ENCODE data around the gene CDH16. TPM values are rescaled to one million over a fixed set of nuclear protein-coding genes. Genes with fewer than 3 reads are reported as not detected.

CDH16 gene
- total and polyA plus RNA-seq, 2 donors (not counting 3 experiments of a cell fraction or from before 2014, with no cell fraction given): not detected

DNA sequence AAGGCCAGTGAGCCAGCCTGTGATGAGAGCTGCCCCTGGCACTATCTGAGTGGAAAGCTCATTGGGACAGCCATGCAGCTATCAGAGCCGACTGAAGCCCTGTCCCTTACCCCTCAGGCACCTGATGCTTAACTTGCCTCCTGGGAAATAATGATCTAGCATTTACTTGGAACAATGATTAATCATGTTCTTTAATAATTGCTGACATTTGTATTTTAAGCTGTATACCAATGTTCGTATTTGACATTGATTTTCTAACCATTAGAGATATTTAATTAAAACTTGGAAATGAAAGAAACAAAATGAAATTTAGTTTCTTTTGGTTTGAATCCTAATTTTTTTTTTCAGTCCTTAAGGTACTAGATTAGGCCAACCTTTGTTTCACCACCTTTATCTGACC is 27.9 kb downstream of the CDH16 start:
- no peaks in the 10 kb centered on the region for H3K9me3 ChIP-seq (replicated peaks; ENCODE audit: control insufficient read depth, insufficient read depth, low read length)
- no peaks in the 10 kb centered on the region for H3K4me1 ChIP-seq (ENCODE audit: control insufficient read depth, extremely low read depth, insufficient read depth, low read length)
- H3K4me3 ChIP-seq (replicated peaks in 1 of 3; ENCODE audit: insufficient read depth in 1 of 3, low read depth in 1 of 3, low read length in 3 of 3): no peak overlapping the region
- H3K36me3 ChIP-seq (ENCODE audit: control insufficient read depth in 2 of 2, extremely low read depth in 1 of 2, insufficient read depth in 2 of 2, low read length in 2 of 2): no peaks in the 10 kb centered on the region
- no peak overlapping the region for H3K27ac ChIP-seq (ENCODE audit: insufficient read depth, low read depth, low read length)
- no peak overlapping the region for H3K9ac ChIP-seq (replicated peaks; ENCODE audit: extremely low read depth, insufficient read depth, low read length)
- TF ChIP-seq POLR2AphosphoS5 (IDR thresholded peaks at IDR 0.05; ENCODE audit: insufficient read depth, low read depth, low read length) (no peak), FOS (IDR thresholded peaks at IDR 0.05; ENCODE audit: borderline replicate concordance, insufficient read depth, low read length) (no peak), EZH2 (IDR thresholded peaks at IDR 0.05; ENCODE audit: borderline replicate concordance, low read depth, low read length, severe bottlenecking) (no peak), JUN (IDR thresholded peaks at IDR 0.05; ENCODE audit: borderline replicate concordance, insufficient read depth, insufficient read length, low read depth) (no peak), POLR2A (IDR thresholded peaks at IDR 0.05; ENCODE audit: low read depth, low read length) (no peak), MYC (IDR thresholded peaks at IDR 0.05; ENCODE audit: low read depth, low read length) (no peak), GATA2 (IDR thresholded peaks at IDR 0.05; ENCODE audit: insufficient read depth, insufficient read length, low read depth, low read length) (no peak)
- TF ChIP-seq, protein P1, sequence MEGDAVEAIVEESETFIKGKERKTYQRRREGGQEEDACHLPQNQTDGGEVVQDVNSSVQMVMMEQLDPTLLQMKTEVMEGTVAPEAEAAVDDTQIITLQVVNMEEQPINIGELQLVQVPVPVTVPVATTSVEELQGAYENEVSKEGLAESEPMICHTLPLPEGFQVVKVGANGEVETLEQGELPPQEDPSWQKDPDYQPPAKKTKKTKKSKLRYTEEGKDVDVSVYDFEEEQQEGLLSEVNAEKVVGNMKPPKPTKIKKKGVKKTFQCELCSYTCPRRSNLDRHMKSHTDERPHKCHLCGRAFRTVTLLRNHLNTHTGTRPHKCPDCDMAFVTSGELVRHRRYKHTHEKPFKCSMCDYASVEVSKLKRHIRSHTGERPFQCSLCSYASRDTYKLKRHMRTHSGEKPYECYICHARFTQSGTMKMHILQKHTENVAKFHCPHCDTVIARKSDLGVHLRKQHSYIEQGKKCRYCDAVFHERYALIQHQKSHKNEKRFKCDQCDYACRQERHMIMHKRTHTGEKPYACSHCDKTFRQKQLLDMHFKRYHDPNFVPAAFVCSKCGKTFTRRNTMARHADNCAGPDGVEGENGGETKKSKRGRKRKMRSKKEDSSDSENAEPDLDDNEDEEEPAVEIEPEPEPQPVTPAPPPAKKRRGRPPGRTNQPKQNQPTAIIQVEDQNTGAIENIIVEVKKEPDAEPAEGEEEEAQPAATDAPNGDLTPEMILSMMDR (IDR thresholded peaks at IDR 0.05; ENCODE audit: extremely low read depth in 1 of 2, insufficient read depth in 1 of 2, low read depth in 1 of 2, low read length in 2 of 2): no peak
- TF ChIP-seq, protein P2, sequence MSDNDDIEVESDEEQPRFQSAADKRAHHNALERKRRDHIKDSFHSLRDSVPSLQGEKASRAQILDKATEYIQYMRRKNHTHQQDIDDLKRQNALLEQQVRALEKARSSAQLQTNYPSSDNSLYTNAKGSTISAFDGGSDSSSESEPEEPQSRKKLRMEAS (IDR thresholded peaks at IDR 0.05; ENCODE audit: insufficient read depth, insufficient read length): no peak
- dilution Hi-C loops (cut with MboI; ENCODE audit: extremely low pct_ligation_motif_present, low sequenced_read_pairs) (no loop called here), intact Hi-C loops (cut with micrococcal nuclease) (loop anchor here (10.0 kb wide), 1 partner anchor 1964 kb away; no protein-coding TSS in a partner anchor)
- no peak overlapping the region for H3K4me2 ChIP-seq (ENCODE audit: insufficient read depth, low read length)
- ChIA-PET POLR2A (no interaction called here), CTCF (interaction anchor here (0.8 to 1.8 kb wide), 6 partner anchors 9 to 245 kb away, joined by 3 to 12 read pairs (median 5); partner anchors contain the start of genes CDH16 and NAE1)
- H3K79me2 ChIP-seq (ENCODE audit: control insufficient read depth, insufficient read depth, low read length): no peaks in the 10 kb centered on the region
- no TSS peak for BruUV-seq (replicated peaks)
- DNase-seq (ENCODE audit: low read depth, low spot score) (no peak), FAIRE-seq (no peak)
- H3K9me1 ChIP-seq (replicated peaks; ENCODE audit: control insufficient read depth, extremely low read depth, insufficient read depth, low read length): no peaks in the 10 kb centered on the region
- H4K20me1 ChIP-seq (replicated peaks; ENCODE audit: control insufficient read depth, extremely low read depth, insufficient read depth, low read length): peaks cover 4% of the 10 kb centered on the region
- H3K27me3 ChIP-seq (ENCODE audit: control insufficient read depth in 2 of 2, insufficient read depth in 2 of 2, low read length in 2 of 2): no peaks in the 10 kb centered on the region
- H2AFZ ChIP-seq (ENCODE audit: low read depth, low read length): no peak overlapping the region
